Thoracic aorta (tissue), 2 donors: Measurements from ENCODE around the gene UGT2B15. TPM values are rescaled to one million over a fixed set of nuclear protein-coding genes. Genes with fewer than 3 reads are reported as not detected.
"Not testable (repeated sequence)": the region's sequence is repeated elsewhere in the genome, so short reads cannot be mapped to it uniquely, and the experiment has no call there.

Experiments
- ATAC-seq: fragments of 150-250 bp; one replicate; pipeline ENCODE4 v1.8.0; 2017; ENCODE audit warnings: low read depth; ENCODE audit not compliant: insufficient number of reproducible peaks, low FRiP score
- DNase-seq: peaks from one replicate; pipeline ENCODE4 v3.0.0-alpha.2; 2020; ENCODE audit warnings: low spot score
- H3K27ac ChIP-seq, 2 donors: fragments of 200-600 bp; sonication (generic); 1 replicate in 1 of 2; 2 replicates in 1 of 2; pipeline ENCODE4 v1.5.1; 2016; ENCODE audit warnings: mild to moderate bottlenecking in 2 of 2, moderate library complexity in 2 of 2
- H3K27me3 ChIP-seq: fragments of 200-600 bp; sonication (generic); replicated peaks from 2 replicates; pipeline ENCODE4 v1.6.0; 2016; ENCODE audit warnings: mild to moderate bottlenecking; ENCODE audit not compliant: insufficient read depth
- H3K36me3 ChIP-seq: fragments of 200-600 bp; sonication (generic); one replicate; pipeline ENCODE4 v1.5.1; 2016
- H3K4me1 ChIP-seq, 2 donors: fragments of 200-600 bp; sonication (generic); 1 replicate in 1 of 2; 2 replicates in 1 of 2; pipeline versions ENCODE4 v1.5.1 to v1.6.0; 2016; ENCODE audit warnings: low read depth in 2 of 2, mild to moderate bottlenecking in 1 of 2; ENCODE audit not compliant: control insufficient read depth in 1 of 2
- H3K4me3 ChIP-seq: fragments of 200-600 bp; sonication (generic); 2 replicates; pipeline ENCODE4 v1.5.1; 2016; ENCODE audit warnings: mild to moderate bottlenecking
- H3K9me3 ChIP-seq: fragments of 200-600 bp; sonication (generic); 2 replicates; pipeline ENCODE4 v1.5.1; 2016
- CTCF ChIP-seq: fragments of 200-600 bp; sonication (generic); IDR thresholded peaks from one replicate; pipeline ENCODE4 v1.5.1; 2019; ENCODE audit warnings: antibody characterized with exemption
- total RNA-seq, 2 donors: library from RNA; depleted of rRNA; stranded (reverse); fragments of >200 nt; gene quantifications; one replicate each; pipeline versions ENCODE4 v1.1.0 to v1.2.3, GENCODE V29; 2016

UGT2B15 gene
- total RNA-seq, 2 donors from 2014 or later, result not detected

- ATAC-seq (no peak), DNase-seq (no peak)
- TF ChIP-seq CTCF, result no peak
- Histone ChIP-seq H3K27me3 (no peaks in the 10 kb centered on the region), H3K4me1 (no peaks in the 10 kb centered on the region), H3K36me3 (no peaks in the 10 kb centered on the region), H3K9me3 (no peaks in the 10 kb centered on the region), H3K4me3 (no peak overlapping the region), H3K27ac (no peak overlapping the region)
Measured at GRCh38 chr4:68673143-68673542, 2.7 kb upstream of the UGT2B15 start.

GRCh38 chr4:68671217-68671616 is 765 bp upstream of the UGT2B15 start:
- H3K27me3 ChIP-seq, H3K4me1 ChIP-seq, H3K27ac ChIP-seq, ATAC-seq, H3K36me3 ChIP-seq, DNase-seq, H3K4me3 ChIP-seq, H3K9me3 ChIP-seq: not testable (repeated sequence)

GRCh38 chr4:68668537-68669163 is 1.8 kb downstream of the UGT2B15 start:
- not testable (repeated sequence) for H3K9me3 ChIP-seq, H3K4me3 ChIP-seq, H3K36me3 ChIP-seq, H3K27me3 ChIP-seq, H3K4me1 ChIP-seq, DNase-seq, H3K27ac ChIP-seq, ATAC-seq

- not testable (repeated sequence) for H3K27me3 ChIP-seq, H3K4me3 ChIP-seq
Measured at GRCh38 chr4:68667551-68667950, 2.9 kb downstream of the UGT2B15 start.

GRCh38 chr4:68664721-68665120 is 5.7 kb downstream of the UGT2B15 start:
- not testable (repeated sequence) for H3K4me3 ChIP-seq, H3K4me1 ChIP-seq, H3K27me3 ChIP-seq, H3K36me3 ChIP-seq, ATAC-seq, DNase-seq, H3K27ac ChIP-seq, H3K9me3 ChIP-seq

More at GRCh38 chr4:68667551-68667950, 2.9 kb downstream of the UGT2B15 start:
- H3K36me3 ChIP-seq, ATAC-seq, H3K9me3 ChIP-seq, H3K4me1 ChIP-seq, DNase-seq, H3K27ac ChIP-seq: not testable (repeated sequence)

- not testable (repeated sequence) for ATAC-seq, H3K4me3 ChIP-seq, H3K9me3 ChIP-seq, H3K36me3 ChIP-seq, H3K27me3 ChIP-seq, H3K27ac ChIP-seq, DNase-seq, H3K4me1 ChIP-seq
Measured at GRCh38 chr4:68662836-68663574, 7.4 kb downstream of the UGT2B15 start.

- Histone ChIP-seq H3K9me3 (no peaks in the 10 kb centered on the region), H3K27me3 (no peaks in the 10 kb centered on the region), H3K4me3 (no peak overlapping the region), H3K36me3 (no peaks in the 10 kb centered on the region), H3K27ac (no peak overlapping the region), H3K4me1 (no peaks in the 10 kb centered on the region)
- ATAC-seq (no peak), DNase-seq (no peak)
- no peak for TF ChIP-seq CTCF
Measured at GRCh38 chr4:68658672-68659071, 11.8 kb downstream of the UGT2B15 start.

- not testable (repeated sequence) for DNase-seq, H3K27me3 ChIP-seq, H3K4me3 ChIP-seq, H3K27ac ChIP-seq, H3K4me1 ChIP-seq, H3K9me3 ChIP-seq, H3K36me3 ChIP-seq, ATAC-seq
Measured at GRCh38 chr4:68657022-68657594, 13.3 kb downstream of the UGT2B15 start.

- H3K27ac ChIP-seq, H3K9me3 ChIP-seq, H3K4me3 ChIP-seq, DNase-seq, H3K4me1 ChIP-seq, H3K36me3 ChIP-seq, ATAC-seq, H3K27me3 ChIP-seq: not testable (repeated sequence)
Measured at GRCh38 chr4:68656445-68656973, 13.9 kb downstream of the UGT2B15 start.
